SK-N-SH (cell line): Measurements from ENCODE around the gene GRIK5. TPM values are rescaled to one million over a fixed set of nuclear protein-coding genes. Genes with fewer than 3 reads are reported as not detected.

Experiments used
- CTCF ChIA-PET: fragments of 300-600, 350-600 bp; formaldehyde crosslinking; extraction: SDS; loops from one replicate; lab custom pipeline; 2021; lab: Yijun Ruan, JAX
- POLR2A ChIA-PET: fragments of 350-600 bp; sonication (Branson Sonifier 250); formaldehyde crosslinking; extraction: SDS; loops from one replicate; lab custom pipeline; 2020; ENCODE audit warnings: antibody characterized with exemption, inconsistent platforms; lab: Yijun Ruan, JAX
- DNase-seq: peaks from one replicate; pipeline ENCODE4 v3.0.0; 2012
- H2AFZ ChIP-seq: fragments of 200-600 bp; sonication (generic); 2 replicates; pipeline ENCODE4 v1.8.1; 2016; ENCODE audit warnings: antibody characterized with exemption, mild to moderate bottlenecking, low read depth
- H3F3A ChIP-seq: fragments of 200-600 bp; sonication (generic); replicated peaks from 2 replicates; pipeline ENCODE3; 2016; ENCODE audit warnings: antibody characterized with exemption, mild to moderate bottlenecking; ENCODE audit not compliant: insufficient read depth
- H3K27ac ChIP-seq, 2 experiments: fragments of 200-500 bp in 1 of 2; fragments of 200-600 bp in 1 of 2; sonication (Bioruptor generic) in 1 of 2; sonication (generic), shearing (Covaris generic) in 1 of 2; 2 replicates each; pipeline versions ENCODE4 v1.5.1 to v1.6.1; 2014 to 2016; ENCODE audit warnings: low read depth in 2 of 2, inconsistent platforms in 1 of 2, low read length in 1 of 2, mild to moderate bottlenecking in 1 of 2, mixed read lengths in 1 of 2
- H3K27me3 ChIP-seq: fragments of 200-600 bp; sonication (generic), shearing (Covaris generic); 2 replicates; pipeline ENCODE4 v1.6.1; 2016; ENCODE audit warnings: mixed run types; ENCODE audit not compliant: insufficient read depth
- H3K36me3 ChIP-seq, 2 experiments: fragments of 200-500 bp in 1 of 2; fragments of 200-600 bp in 1 of 2; sonication (Bioruptor generic) in 1 of 2; sonication (generic) in 1 of 2; replicated peaks in 1 of 2; 2 replicates each; pipeline versions ENCODE3 to v1.5.1; 2014 to 2016; ENCODE audit warnings: low read length in 1 of 2, mild to moderate bottlenecking in 1 of 2; ENCODE audit not compliant: insufficient read depth in 2 of 2, control insufficient read depth in 1 of 2
- H3K4me1 ChIP-seq, 2 experiments: fragments of 200-500 bp in 1 of 2; fragments of 200-600 bp in 1 of 2; sonication (Bioruptor generic) in 1 of 2; sonication (generic), shearing (Covaris generic) in 1 of 2; 2 replicates each; pipeline versions ENCODE4 v1.5.1 to v1.6.1; 2014 to 2016; ENCODE audit warnings: low read depth in 1 of 2, low read length in 1 of 2, mixed run types in 1 of 2; ENCODE audit not compliant: insufficient read depth in 2 of 2, control insufficient read depth in 1 of 2
- H3K4me2 ChIP-seq: fragments of 200-600 bp; sonication (generic), shearing (Covaris generic); 2 replicates; pipeline ENCODE4 v1.6.1; 2017; ENCODE audit warnings: mixed run types
- H3K4me3 ChIP-seq, 2 experiments: fragments of 200-500 bp in 1 of 2; fragments of 200-600 bp in 1 of 2; sonication (Bioruptor generic) in 1 of 2; sonication (generic), shearing (Covaris generic) in 1 of 2; 2 replicates each; pipeline versions ENCODE4 v1.5.1 to v1.8.1; 2014 to 2016; ENCODE audit warnings: low read depth in 2 of 2, inconsistent platforms in 1 of 2, low read length in 1 of 2, mild to moderate bottlenecking in 1 of 2, mixed read lengths in 1 of 2, moderate library complexity in 1 of 2
- H3K79me2 ChIP-seq: fragments of 200-600 bp; sonication (generic); 2 replicates; pipeline ENCODE4 v1.8.1; 2017; ENCODE audit warnings: mild to moderate bottlenecking; ENCODE audit not compliant: insufficient read depth
- H3K9ac ChIP-seq: fragments of 200-600 bp; sonication (generic); 2 replicates; pipeline ENCODE4 v1.6.1; 2017; ENCODE audit warnings: mixed run types
- H3K9me2 ChIP-seq: fragments of 200-600 bp; sonication (generic); 2 replicates; pipeline ENCODE4 v1.6.1; 2017; ENCODE audit warnings: mixed run types
- H3K9me3 ChIP-seq: fragments of 200-600 bp; sonication (generic); 2 replicates; pipeline ENCODE4 v1.6.1; 2017; ENCODE audit warnings: mixed run types, mild to moderate bottlenecking, moderate library complexity
- H4K20me1 ChIP-seq: fragments of 200-600 bp; sonication (generic); 2 replicates; pipeline ENCODE4 v1.6.1; 2017; ENCODE audit warnings: mild to moderate bottlenecking, mixed run types; ENCODE audit not compliant: insufficient read depth
- CHD2 ChIP-seq: fragments of 150-350 bp; IDR thresholded peaks from 2 replicates; pipeline ENCODE4 v1.6.1; 2018; ENCODE audit warnings: low read length; ENCODE audit not compliant: partially characterized antibody
- ELF1 ChIP-seq: IDR thresholded peaks from 2 replicates; pipeline ENCODE4 v1.4.0; 2012
- EP300 ChIP-seq, 2 experiments: IDR thresholded peaks; 2 replicates each; pipeline versions ENCODE4 v1.4.0 to v1.6.1; 2012; ENCODE audit warnings: borderline replicate concordance in 1 of 2, low read depth in 1 of 2, low read length in 1 of 2
- FOSL2 ChIP-seq: IDR thresholded peaks from 2 replicates; pipeline ENCODE4 v1.4.0; 2012; ENCODE audit warnings: low read depth, mild to moderate bottlenecking, moderate library complexity, borderline replicate concordance
- GATA2 ChIP-seq: sonication (generic); formaldehyde crosslinking; IDR thresholded peaks from 2 replicates; pipeline ENCODE4 v1.5.0; 2020; ENCODE audit warnings: mild to moderate bottlenecking, missing genetic modification reagents
- JUND ChIP-seq: IDR thresholded peaks from 2 replicates; pipeline ENCODE4 v1.4.0; 2012
- MEF2A ChIP-seq: IDR thresholded peaks from 2 replicates; pipeline ENCODE4 v1.4.0; 2012; ENCODE audit warnings: low read depth, borderline replicate concordance
- MXI1 ChIP-seq: IDR thresholded peaks from 2 replicates; pipeline ENCODE4 v1.6.1; 2012; ENCODE audit warnings: mild to moderate bottlenecking, low read depth, low read length, improper control_type of control experiment
- NRF1 ChIP-seq: IDR thresholded peaks from 2 replicates; pipeline ENCODE4 v1.6.1; 2012; ENCODE audit warnings: low read depth, mild to moderate bottlenecking, low read length
- POLR2AphosphoS5 ChIP-seq: IDR thresholded peaks from 2 replicates; pipeline ENCODE4 v1.6.1; 2012; ENCODE audit warnings: low read depth, low read length
- RAD21 ChIP-seq: IDR thresholded peaks from 2 replicates; pipeline ENCODE4 v1.6.1; 2012; ENCODE audit warnings: mild to moderate bottlenecking, low read length
- RFX5 ChIP-seq: IDR thresholded peaks from 2 replicates; pipeline ENCODE4 v1.6.1; 2012; ENCODE audit warnings: mild to moderate bottlenecking, improper control_type of control experiment, low read length
- RXRA ChIP-seq: IDR thresholded peaks from 2 replicates; pipeline ENCODE4 v1.4.0; 2012; ENCODE audit warnings: low read depth, mild to moderate bottlenecking, borderline replicate concordance
- SMC3 ChIP-seq: IDR thresholded peaks from 2 replicates; pipeline ENCODE4 v1.6.1; 2012; ENCODE audit warnings: low read depth, low read length, improper control_type of control experiment
- TAF1 ChIP-seq: IDR thresholded peaks from 2 replicates; pipeline ENCODE4 v1.6.1; 2012; ENCODE audit warnings: low read depth, mild to moderate bottlenecking, low read length, moderate library complexity, borderline replicate concordance
- YY1 ChIP-seq: IDR thresholded peaks from 2 replicates; pipeline ENCODE4 v1.4.0; 2012; ENCODE audit warnings: low read depth, mild to moderate bottlenecking
- WGBS: methylation state at CpG from one replicate; pipeline ENCODE4 v1.1.6; 2017; ENCODE audit warnings: low lambda C conversion rate; 5-methylcytosine and 5-hydroxymethylcytosine counted together
- polyA plus RNA-seq, 3 experiments: library from polyadenylated mRNA; depleted of rRNA; stranded (reverse); fragments of >200 nt; gene quantifications; 2 replicates each; pipeline ENCODE4 v1.2.3, GENCODE V29; 2012
- TF ChIP-seq, protein P1 (sequence below): fragments of 200-600 bp; sonication (generic); IDR thresholded peaks from 2 replicates; pipeline ENCODE4 v1.6.1; 2017; ENCODE audit warnings: antibody characterized with exemption, mild to moderate bottlenecking, moderate library complexity
- TF ChIP-seq, protein P2 (sequence below): IDR thresholded peaks from 2 replicates; pipeline ENCODE4 v1.4.0; 2012; ENCODE audit warnings: low read depth
- TF ChIP-seq, protein P3 (sequence below): fragments of 150-350 bp; IDR thresholded peaks from 2 replicates; pipeline ENCODE4 v1.6.1; 2017; ENCODE audit warnings: antibody characterized with exemption, low read length, low read depth, borderline replicate concordance
- TF ChIP-seq, protein P4 (sequence below): IDR thresholded peaks from 2 replicates; pipeline ENCODE4 v1.4.0; 2012; ENCODE audit warnings: low read depth, borderline replicate concordance
- TF ChIP-seq, protein P5 (sequence below): IDR thresholded peaks from 2 replicates; pipeline ENCODE4; 2012
- TF ChIP-seq, protein P6 (sequence below): fragments of 150-350 bp; IDR thresholded peaks from 2 replicates; pipeline ENCODE4 v1.6.1; 2016; ENCODE audit warnings: mild to moderate bottlenecking, low read depth, low read length

Gene GRIK5
- polyA plus RNA-seq, 1 of the 3 experiments (the other 2 are of a cell fraction) = 2.4 TPM

DNA sequence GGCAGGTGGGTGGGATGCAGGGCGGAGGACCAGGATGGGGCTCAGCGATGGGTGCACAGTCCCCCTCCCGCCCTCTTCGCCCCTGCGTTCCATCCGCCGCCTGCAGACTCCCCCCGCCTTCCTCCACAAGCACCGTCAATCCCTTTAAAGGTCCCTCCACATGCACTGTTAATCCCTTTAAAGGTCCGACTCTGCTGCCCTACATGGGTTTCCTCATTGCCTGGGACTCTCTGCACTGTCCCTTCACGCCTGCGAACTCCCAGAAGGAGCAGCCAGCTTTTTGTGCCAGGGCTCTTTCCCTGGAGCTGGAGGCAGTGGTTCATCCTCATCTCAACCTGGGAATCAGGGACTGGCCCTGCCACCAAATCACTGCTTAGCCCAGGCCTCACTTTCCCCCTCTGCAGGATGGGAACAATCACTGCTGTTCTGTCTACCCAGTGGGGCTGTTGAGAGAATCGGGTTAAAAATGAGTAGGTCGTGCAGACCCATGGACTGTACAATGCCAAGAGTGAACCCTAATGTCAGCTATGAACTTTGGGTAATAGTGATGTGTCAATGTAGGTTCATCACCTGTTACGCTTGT lies 26.3 kb upstream of the GRIK5 start:
- Histone ChIP-seq H4K20me1 (no peaks in the 10 kb centered on the region), H2AFZ (no peak overlapping the region), H3K9me3 (no peaks in the 10 kb centered on the region), H3K4me3 (no peak overlapping the region), H3K27ac (no peak overlapping the region), H3K4me2 (no peak overlapping the region), H3K9me2 (no peaks in the 10 kb centered on the region), H3K79me2 (no peaks in the 10 kb centered on the region), H3K9ac (no peak overlapping the region), H3K4me1 (peaks cover 0 to 13% of the 10 kb centered on the region in 2 experiments; a peak in 1 of 4 replicates), H3K36me3 (no peaks in the 10 kb centered on the region), H3F3A (peaks cover 3% of the 10 kb centered on the region), H3K27me3 (no peaks in the 10 kb centered on the region)
- no peak for DNase-seq
- ChIA-PET POLR2A (no interaction called here), CTCF (interaction anchor here (1.1 to 5.1 kb wide), 3 partner anchors 12 to 88 kb away, joined by 4 to 27 read pairs (median 6); no protein-coding TSS in a partner anchor)
- 86% methylated on average over 15 of the region's 15 CpGs for WGBS
- no peak for TF ChIP-seq RXRA
- TF ChIP-seq YY1 = no peak
- no peak for TF ChIP-seq RAD21
- TF ChIP-seq ELF1 = no peak
- no peak for TF ChIP-seq MEF2A
- TF ChIP-seq, protein P1, sequence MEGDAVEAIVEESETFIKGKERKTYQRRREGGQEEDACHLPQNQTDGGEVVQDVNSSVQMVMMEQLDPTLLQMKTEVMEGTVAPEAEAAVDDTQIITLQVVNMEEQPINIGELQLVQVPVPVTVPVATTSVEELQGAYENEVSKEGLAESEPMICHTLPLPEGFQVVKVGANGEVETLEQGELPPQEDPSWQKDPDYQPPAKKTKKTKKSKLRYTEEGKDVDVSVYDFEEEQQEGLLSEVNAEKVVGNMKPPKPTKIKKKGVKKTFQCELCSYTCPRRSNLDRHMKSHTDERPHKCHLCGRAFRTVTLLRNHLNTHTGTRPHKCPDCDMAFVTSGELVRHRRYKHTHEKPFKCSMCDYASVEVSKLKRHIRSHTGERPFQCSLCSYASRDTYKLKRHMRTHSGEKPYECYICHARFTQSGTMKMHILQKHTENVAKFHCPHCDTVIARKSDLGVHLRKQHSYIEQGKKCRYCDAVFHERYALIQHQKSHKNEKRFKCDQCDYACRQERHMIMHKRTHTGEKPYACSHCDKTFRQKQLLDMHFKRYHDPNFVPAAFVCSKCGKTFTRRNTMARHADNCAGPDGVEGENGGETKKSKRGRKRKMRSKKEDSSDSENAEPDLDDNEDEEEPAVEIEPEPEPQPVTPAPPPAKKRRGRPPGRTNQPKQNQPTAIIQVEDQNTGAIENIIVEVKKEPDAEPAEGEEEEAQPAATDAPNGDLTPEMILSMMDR = no peak
- no peak for TF ChIP-seq POLR2AphosphoS5
- no peak for TF ChIP-seq EP300 (IDR thresholded peaks at IDR 0.05; ENCODE audit: borderline replicate concordance in 1 of 2, low read depth in 1 of 2, low read length in 1 of 2)
- TF ChIP-seq FOSL2 = no peak
- TF ChIP-seq JUND = no peak
- no peak for TF ChIP-seq CHD2
- TF ChIP-seq RFX5 = no peak
- no peak for TF ChIP-seq SMC3
- TF ChIP-seq, protein P2, sequence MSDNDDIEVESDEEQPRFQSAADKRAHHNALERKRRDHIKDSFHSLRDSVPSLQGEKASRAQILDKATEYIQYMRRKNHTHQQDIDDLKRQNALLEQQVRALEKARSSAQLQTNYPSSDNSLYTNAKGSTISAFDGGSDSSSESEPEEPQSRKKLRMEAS = no peak
- TF ChIP-seq, protein P3, sequence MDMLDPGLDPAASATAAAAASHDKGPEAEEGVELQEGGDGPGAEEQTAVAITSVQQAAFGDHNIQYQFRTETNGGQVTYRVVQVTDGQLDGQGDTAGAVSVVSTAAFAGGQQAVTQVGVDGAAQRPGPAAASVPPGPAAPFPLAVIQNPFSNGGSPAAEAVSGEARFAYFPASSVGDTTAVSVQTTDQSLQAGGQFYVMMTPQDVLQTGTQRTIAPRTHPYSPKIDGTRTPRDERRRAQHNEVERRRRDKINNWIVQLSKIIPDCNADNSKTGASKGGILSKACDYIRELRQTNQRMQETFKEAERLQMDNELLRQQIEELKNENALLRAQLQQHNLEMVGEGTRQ = no peak

DNA sequence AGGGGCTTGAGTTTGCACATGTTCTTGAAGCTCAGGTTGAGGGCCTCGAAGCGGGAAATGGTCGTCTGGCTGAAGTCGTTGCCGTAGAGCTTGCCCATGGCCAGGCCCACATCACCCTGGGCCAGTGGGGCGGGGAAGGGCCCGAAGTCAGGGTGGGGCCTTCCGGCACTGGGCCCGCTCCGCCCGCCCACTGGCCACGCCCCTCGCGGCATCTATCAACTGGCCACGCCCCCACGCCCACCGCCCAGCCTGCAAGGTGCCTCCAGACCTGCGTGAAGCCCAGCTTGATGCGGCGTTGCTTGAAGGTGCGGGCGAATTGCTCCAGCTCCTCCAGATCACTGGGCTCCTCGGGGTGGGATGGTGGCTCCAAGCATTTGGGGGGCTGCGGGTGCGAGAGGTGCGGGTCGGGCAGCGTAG lies 25.8 kb upstream of the GRIK5 start:
- Histone ChIP-seq H3K27me3 (no peaks in the 10 kb centered on the region), H3K4me1 (peaks cover 0 to 13% of the 10 kb centered on the region in 2 experiments; a peak in 1 of 4 replicates), H3K4me2 (no peak overlapping the region), H4K20me1 (no peaks in the 10 kb centered on the region), H3K9me3 (no peaks in the 10 kb centered on the region), H3K79me2 (no peaks in the 10 kb centered on the region), H3K9ac (no peak overlapping the region), H2AFZ (no peak overlapping the region), H3K36me3 (no peaks in the 10 kb centered on the region), H3K9me2 (no peaks in the 10 kb centered on the region), H3K4me3 (no peak overlapping the region), H3K27ac (no peak overlapping the region), H3F3A (peaks cover 3% of the 10 kb centered on the region)
- POLR2A ChIA-PET = no interaction called here
- 97% methylated on average over 10 of the region's 28 CpGs for WGBS
- DNase-seq = no peak
- CTCF ChIA-PET = interaction anchor here (2.3 to 5.1 kb wide), 2 partner anchors 12 to 14 kb away, joined by 6 to 27 read pairs; no protein-coding TSS in a partner anchor
- TF ChIP-seq, protein P4, sequence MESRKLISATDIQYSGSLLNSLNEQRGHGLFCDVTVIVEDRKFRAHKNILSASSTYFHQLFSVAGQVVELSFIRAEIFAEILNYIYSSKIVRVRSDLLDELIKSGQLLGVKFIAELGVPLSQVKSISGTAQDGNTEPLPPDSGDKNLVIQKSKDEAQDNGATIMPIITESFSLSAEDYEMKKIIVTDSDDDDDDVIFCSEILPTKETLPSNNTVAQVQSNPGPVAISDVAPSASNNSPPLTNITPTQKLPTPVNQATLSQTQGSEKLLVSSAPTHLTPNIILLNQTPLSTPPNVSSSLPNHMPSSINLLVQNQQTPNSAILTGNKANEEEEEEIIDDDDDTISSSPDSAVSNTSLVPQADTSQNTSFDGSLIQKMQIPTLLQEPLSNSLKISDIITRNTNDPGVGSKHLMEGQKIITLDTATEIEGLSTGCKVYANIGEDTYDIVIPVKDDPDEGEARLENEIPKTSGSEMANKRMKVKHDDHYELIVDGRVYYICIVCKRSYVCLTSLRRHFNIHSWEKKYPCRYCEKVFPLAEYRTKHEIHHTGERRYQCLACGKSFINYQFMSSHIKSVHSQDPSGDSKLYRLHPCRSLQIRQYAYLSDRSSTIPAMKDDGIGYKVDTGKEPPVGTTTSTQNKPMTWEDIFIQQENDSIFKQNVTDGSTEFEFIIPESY = no peak
- TF ChIP-seq RXRA = no peak
- no peak for TF ChIP-seq GATA2 (CRISPR knock-in tag)
- TF ChIP-seq, protein P5, sequence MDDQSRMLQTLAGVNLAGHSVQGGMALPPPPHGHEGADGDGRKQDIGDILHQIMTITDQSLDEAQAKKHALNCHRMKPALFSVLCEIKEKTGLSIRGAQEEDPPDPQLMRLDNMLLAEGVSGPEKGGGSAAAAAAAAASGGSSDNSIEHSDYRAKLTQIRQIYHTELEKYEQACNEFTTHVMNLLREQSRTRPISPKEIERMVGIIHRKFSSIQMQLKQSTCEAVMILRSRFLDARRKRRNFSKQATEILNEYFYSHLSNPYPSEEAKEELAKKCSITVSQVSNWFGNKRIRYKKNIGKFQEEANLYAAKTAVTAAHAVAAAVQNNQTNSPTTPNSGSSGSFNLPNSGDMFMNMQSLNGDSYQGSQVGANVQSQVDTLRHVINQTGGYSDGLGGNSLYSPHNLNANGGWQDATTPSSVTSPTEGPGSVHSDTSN = no peak
- TF ChIP-seq YY1 = no peak
- TF ChIP-seq TAF1 = no peak
- no peak for TF ChIP-seq MXI1
- TF ChIP-seq, protein P6, sequence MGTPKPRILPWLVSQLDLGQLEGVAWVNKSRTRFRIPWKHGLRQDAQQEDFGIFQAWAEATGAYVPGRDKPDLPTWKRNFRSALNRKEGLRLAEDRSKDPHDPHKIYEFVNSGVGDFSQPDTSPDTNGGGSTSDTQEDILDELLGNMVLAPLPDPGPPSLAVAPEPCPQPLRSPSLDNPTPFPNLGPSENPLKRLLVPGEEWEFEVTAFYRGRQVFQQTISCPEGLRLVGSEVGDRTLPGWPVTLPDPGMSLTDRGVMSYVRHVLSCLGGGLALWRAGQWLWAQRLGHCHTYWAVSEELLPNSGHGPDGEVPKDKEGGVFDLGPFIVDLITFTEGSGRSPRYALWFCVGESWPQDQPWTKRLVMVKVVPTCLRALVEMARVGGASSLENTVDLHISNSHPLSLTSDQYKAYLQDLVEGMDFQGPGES = no peak
- no peak for TF ChIP-seq EP300 (IDR thresholded peaks at IDR 0.05; ENCODE audit: borderline replicate concordance in 1 of 2, low read depth in 1 of 2, low read length in 1 of 2)
- TF ChIP-seq NRF1 = no peak
